PC-9 (cell line): ENCODE measurements around the gene ZCCHC7.

ENCODE experiments used
- EZH2 ChIP-seq: fragments of 200-600 bp; sonication (generic); IDR thresholded peaks from 2 replicates; pipeline ENCODE4 v1.8.0; 2017; ENCODE audit warnings: antibody characterized with exemption, low read depth
- TF ChIP-seq, protein P1 (sequence below): fragments of 200-600 bp; sonication (generic); conservative IDR thresholded peaks from 2 replicates; pipeline ENCODE4 v1.6.1; 2017; ENCODE audit warnings: mixed run types, antibody characterized with exemption, mild to moderate bottlenecking, moderate library complexity

DNA sequence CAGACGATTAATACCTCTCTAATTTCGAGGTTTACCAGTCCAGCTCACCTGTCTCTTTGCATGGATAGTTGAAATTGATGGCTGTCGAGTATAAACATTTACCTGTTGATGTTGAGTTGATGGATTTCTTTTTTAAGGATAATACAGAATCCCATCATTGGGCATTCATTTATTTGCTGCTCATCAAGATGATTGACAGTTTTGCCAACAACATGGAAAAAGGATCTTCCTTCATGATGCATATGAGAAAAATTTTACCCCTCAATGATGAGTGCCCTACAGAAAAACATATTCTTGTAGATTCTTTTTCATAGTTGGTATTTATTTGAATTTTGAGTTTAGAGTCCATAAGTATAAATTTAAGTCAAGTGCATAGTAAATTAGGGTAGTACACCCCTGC is 59.2 kb downstream of the ZCCHC7 start:
- TF ChIP-seq, protein P1, sequence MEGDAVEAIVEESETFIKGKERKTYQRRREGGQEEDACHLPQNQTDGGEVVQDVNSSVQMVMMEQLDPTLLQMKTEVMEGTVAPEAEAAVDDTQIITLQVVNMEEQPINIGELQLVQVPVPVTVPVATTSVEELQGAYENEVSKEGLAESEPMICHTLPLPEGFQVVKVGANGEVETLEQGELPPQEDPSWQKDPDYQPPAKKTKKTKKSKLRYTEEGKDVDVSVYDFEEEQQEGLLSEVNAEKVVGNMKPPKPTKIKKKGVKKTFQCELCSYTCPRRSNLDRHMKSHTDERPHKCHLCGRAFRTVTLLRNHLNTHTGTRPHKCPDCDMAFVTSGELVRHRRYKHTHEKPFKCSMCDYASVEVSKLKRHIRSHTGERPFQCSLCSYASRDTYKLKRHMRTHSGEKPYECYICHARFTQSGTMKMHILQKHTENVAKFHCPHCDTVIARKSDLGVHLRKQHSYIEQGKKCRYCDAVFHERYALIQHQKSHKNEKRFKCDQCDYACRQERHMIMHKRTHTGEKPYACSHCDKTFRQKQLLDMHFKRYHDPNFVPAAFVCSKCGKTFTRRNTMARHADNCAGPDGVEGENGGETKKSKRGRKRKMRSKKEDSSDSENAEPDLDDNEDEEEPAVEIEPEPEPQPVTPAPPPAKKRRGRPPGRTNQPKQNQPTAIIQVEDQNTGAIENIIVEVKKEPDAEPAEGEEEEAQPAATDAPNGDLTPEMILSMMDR = no peak
- TF ChIP-seq EZH2 = no peak
